ENCODE results near the gene ANKRD13A. TPM values are rescaled to one million over a fixed set of nuclear protein-coding genes. Genes with fewer than 3 reads are reported as not detected.
"Not testable (repeated sequence)": the region's sequence is repeated elsewhere in the genome, so short reads cannot be mapped to it uniquely, and the experiment has no call there.

The ANKRD13A gene
- total RNA-seq, 1 donor from 2014 or later, result 29.5 TPM

DNA sequence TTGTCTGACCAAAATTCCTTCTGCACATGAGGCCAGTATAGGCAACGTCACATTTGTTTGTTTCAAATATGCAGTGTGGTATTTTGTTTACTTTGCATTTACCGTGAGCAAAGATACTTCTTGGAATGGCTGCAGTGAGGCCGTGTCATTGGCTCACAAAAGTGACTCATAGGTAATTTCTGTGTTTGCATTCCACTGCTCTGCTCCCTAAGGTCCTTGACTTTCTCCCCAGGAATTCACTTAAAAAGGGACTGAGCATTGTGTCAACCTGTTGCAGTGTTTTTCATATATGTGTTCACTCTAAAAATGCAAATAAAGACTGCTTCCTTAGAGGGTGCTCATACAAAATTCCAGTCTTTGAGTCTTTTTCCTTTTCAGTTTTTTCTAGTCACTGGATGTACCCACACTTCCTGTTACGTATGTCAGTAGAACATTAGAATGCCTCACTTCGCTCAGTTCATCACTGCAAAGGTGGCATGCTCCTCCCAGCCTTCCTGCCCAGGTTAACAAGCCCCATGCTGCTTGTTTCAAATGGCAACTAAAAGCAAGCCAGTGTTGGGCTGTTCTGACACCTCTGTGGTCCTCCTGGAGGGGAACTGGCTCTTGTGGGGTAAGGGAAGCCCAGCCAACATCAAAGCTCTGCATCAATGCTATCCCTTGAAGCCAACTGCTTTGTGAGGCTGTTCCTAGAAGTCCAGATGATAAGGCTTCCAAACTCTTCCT lies 40.0 kb downstream of the ANKRD13A start:
- Mint-ChIP-seq H3K27ac (ENCODE audit: unreplicated experiment) (peak overlapping the region; percentile 5), H3K4me3 (no peak overlapping the region), H3K27me3 (ENCODE audit: low read depth) (no peaks in the 10 kb centered on the region)

DNA sequence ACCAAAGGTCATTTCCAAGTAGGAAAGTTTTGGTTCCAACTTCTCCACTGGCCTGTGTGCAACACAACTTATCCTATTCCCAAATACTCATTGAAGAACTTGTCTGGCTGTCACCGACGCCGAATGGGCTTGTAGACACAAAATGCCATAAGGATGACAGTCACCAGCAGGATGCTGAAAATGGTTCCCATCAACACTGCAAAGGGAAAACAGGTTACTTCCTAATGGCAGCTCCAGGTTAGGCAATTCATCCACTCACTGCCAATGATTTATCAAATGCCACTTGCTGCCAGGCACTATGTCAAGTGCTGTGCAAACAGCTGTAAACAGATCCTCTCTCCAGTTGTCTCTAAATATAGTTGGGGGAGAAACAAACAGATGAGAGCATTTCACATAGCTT lies 43.0 kb downstream of the ANKRD13A start:
- H3K4me3 Mint-ChIP-seq, result no peak overlapping the region
- no peaks in the 10 kb centered on the region for H3K36me3 Mint-ChIP-seq (ENCODE audit: low read depth)
- H3K27ac Mint-ChIP-seq (ENCODE audit: unreplicated experiment), result no peak overlapping the region
- TF ChIP-seq, protein P1, sequence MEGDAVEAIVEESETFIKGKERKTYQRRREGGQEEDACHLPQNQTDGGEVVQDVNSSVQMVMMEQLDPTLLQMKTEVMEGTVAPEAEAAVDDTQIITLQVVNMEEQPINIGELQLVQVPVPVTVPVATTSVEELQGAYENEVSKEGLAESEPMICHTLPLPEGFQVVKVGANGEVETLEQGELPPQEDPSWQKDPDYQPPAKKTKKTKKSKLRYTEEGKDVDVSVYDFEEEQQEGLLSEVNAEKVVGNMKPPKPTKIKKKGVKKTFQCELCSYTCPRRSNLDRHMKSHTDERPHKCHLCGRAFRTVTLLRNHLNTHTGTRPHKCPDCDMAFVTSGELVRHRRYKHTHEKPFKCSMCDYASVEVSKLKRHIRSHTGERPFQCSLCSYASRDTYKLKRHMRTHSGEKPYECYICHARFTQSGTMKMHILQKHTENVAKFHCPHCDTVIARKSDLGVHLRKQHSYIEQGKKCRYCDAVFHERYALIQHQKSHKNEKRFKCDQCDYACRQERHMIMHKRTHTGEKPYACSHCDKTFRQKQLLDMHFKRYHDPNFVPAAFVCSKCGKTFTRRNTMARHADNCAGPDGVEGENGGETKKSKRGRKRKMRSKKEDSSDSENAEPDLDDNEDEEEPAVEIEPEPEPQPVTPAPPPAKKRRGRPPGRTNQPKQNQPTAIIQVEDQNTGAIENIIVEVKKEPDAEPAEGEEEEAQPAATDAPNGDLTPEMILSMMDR (conservative IDR thresholded peaks at IDR 0.05), result no peak
- peaks cover 28% of the 10 kb centered on the region for H3K4me1 Mint-ChIP-seq
- no peak for DNase-seq (ENCODE audit: low read depth, low spot score)
- H3K9me3 Mint-ChIP-seq, result no peaks in the 10 kb centered on the region
- no peaks in the 10 kb centered on the region for H3K27me3 Mint-ChIP-seq (ENCODE audit: low read depth)

More for the DNA sequence above, 40.0 kb downstream of the ANKRD13A start:
- no peak for DNase-seq (ENCODE audit: low read depth, low spot score)
- H3K9me3 Mint-ChIP-seq, result no peaks in the 10 kb centered on the region
- peaks cover 10% of the 10 kb centered on the region for H3K36me3 Mint-ChIP-seq (ENCODE audit: low read depth)
- TF ChIP-seq, protein P1 (conservative IDR thresholded peaks at IDR 0.05), result no peak
- peaks cover 26% of the 10 kb centered on the region for H3K4me1 Mint-ChIP-seq

DNA sequence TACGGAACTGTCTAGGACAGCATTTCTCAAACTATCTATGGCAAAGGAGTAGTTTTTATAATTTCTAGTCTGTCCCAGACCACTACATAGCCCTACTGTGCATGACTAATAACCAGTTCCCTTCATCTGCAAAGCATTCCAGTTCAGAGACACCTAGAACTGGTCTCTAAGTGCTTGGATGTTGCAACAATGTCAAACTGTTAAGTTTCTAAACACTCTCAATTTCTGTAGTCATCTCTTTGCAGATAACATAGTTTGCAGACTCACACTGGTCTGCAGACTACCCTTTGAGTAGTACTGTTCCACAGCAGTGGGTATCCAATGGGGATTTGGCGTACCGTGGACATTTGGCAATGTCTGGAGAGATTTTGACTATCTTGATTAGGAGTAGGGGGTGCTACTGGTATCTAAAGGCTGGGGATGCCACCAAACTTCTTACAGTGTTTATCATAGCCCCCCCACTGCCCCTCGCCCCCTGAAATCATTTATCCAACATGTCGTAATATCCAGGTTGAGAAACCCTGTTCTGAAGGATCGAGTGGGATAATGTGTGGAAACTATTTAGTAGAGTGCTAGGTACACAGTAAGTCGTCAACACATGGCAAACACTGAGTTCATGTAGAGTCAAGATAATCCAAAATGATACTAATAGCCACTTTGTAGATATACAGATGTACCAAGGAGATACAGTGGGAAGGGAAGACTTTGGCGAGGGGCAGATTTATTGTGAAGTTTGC lies 47.4 kb downstream of the ANKRD13A start:
- Mint-ChIP-seq H3K27me3 (ENCODE audit: low read depth) (no peaks in the 10 kb centered on the region), H3K36me3 (ENCODE audit: low read depth) (no peaks in the 10 kb centered on the region), H3K4me1 (peaks cover 27% of the 10 kb centered on the region), H3K9me3 (no peaks in the 10 kb centered on the region), H3K27ac (ENCODE audit: unreplicated experiment) (no peak overlapping the region), H3K4me3 (peak overlapping the region; percentile 89)
- TF ChIP-seq, protein P1 (conservative IDR thresholded peaks at IDR 0.05), result no peak
- DNase-seq (ENCODE audit: low read depth, low spot score), result no peak

DNA sequence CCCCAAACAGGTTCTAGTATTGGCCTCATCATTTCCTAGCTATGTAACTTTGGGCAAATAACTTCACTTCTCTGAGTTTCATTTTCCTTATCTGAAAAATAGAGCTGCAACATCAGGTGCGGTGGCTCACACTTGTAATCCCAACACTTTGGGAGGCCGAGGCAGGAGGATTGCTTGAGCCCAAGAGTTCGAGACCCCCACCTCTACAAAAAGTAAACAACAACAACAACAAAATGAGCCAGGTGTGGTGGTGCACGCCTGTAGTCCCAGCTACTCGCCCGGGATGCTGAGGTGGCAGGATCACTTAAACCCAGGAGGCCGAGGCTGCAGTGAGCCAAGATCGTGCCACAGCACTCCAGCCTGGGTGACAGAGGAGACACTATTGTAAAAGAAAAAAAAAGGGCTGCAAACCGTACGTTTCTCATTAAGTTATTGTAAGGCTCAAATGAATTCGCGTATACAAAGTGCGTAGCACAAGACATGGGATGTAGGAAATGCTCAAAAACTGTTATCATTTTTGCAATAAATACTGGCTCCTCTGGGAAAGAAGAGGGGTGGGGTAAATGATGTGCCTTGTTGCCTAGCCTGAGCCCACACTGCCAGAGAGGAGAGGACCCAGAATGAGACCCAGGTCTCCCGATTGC lies 48.2 kb downstream of the ANKRD13A start:
- Mint-ChIP-seq H3K4me1 (peaks cover 27% of the 10 kb centered on the region), H3K27ac (ENCODE audit: unreplicated experiment) (no peak overlapping the region), H3K4me3 (peak overlapping the region; percentile 89), H3K9me3 (no peaks in the 10 kb centered on the region), H3K36me3 (ENCODE audit: low read depth) (no peaks in the 10 kb centered on the region), H3K27me3 (ENCODE audit: low read depth) (no peaks in the 10 kb centered on the region)
- DNase-seq (ENCODE audit: low read depth, low spot score), result no peak
- TF ChIP-seq, protein P1 (conservative IDR thresholded peaks at IDR 0.05), result no peak

DNA sequence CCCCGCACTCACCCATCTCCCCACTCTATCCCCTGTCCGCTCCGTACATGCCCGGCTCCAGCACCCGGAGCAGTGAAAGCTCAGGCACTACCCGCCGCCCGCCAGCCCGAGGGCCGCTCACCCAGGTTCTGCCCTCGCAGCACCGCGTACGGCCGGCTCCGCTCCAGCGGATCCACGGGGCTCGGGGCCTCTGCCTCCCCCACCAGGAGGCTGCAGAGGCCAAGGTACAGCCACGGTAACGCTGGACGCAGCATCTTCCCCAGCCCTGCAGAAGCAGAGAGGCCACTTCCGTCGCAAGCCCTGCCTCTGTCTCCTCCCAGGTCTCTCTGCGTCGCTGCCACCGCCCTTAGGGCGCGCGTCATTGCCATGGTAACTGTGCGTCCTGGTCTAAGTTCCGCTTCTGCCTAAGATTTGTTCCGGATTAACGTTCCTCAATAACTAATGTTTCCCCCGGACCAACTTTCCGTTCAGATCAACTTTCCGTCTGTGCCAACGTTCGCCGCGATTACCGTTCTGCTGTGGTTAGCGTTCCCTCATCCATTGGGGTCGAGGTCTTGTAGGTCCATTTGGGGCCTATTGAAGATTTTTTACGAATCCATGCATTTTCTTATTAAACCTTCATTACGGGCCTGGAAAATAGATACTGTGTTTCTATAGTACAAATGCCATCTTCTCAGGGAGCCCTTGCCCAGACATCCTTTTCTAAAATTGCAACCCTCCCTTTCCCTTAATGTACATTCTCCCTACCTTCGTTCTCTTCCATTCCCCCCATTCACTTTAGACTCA lies 49.2 kb downstream of the ANKRD13A start, which contains the start of gene C12orf76:
TSS of gene C12orf76 (minus strand) at position 281 of the 786 bp plus-strand sequence. CDS start at position 254, 27 bp downstream.
- TF ChIP-seq, protein P1 (conservative IDR thresholded peaks at IDR 0.05), result no peak
- H3K4me1 Mint-ChIP-seq, result peaks cover 21% of the 10 kb centered on the region
- peak within 1 kb of the TSS; percentile 89 for H3K4me3 Mint-ChIP-seq
- peak within 1 kb of the TSS; percentile 82 for H3K27ac Mint-ChIP-seq (ENCODE audit: unreplicated experiment)
- H3K9me3 Mint-ChIP-seq, result no peaks in the 10 kb centered on the region
- no peaks in the 10 kb centered on the region for H3K36me3 Mint-ChIP-seq (ENCODE audit: low read depth)
- H3K27me3 Mint-ChIP-seq (ENCODE audit: low read depth), result no peaks in the 10 kb centered on the region
- peak; percentile 68 for DNase-seq (ENCODE audit: low read depth, low spot score)

DNA sequence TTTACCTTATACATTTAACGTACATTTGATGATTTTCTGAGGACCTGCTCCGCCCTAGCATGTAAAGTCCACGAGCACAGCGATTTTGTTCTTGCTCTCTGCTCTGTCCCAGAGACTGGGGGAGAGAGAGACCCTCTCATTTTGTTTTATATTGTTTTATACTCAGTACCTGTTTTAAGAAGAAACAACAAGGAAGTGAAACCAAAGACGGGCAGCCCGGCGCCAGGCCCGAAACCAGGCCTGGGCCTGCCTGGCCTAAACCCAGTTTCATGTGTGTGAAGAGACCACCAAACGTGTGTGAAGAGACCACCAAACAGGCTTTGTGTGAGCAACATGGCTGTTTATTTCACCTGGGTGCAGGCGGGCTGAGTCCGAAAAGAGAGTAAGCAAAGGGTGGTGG lies 49.8 kb downstream of the ANKRD13A start:
- H3K9me3 Mint-ChIP-seq, result not testable (repeated sequence)

DNA sequence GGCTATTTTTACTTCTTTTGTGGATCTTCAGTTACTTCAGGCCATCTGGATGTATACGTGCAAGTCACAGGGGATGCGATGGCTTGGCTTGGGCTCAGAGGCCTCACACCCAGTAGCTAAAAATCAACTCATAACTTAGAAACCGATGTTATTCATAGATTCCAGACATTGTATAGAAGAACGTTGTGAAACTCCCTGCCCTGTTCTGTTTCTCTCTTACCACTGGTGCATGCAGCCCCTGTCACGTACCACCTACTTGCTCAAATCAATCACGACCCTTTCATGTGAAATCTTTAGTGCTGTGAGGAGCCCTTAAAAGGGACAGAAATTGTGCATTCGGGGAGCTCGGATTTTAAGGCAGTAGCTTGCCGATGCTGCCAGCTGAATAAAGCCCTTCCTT lies 50.4 kb downstream of the ANKRD13A start:
- Mint-ChIP-seq H3K4me3 (peak overlapping the region; percentile 89), H3K27ac (ENCODE audit: unreplicated experiment) (peak overlapping the region; percentile 44), H3K4me1 (peaks cover 21% of the 10 kb centered on the region)
- H3K27me3 Mint-ChIP-seq (ENCODE audit: low read depth); H3K9me3 Mint-ChIP-seq; H3K36me3 Mint-ChIP-seq (ENCODE audit: low read depth); DNase-seq (ENCODE audit: low read depth, low spot score): not testable (repeated sequence)

More for the DNA sequence above, 49.8 kb downstream of the ANKRD13A start:
- Mint-ChIP-seq H3K4me1 (peaks cover 21% of the 10 kb centered on the region), H3K4me3 (peak overlapping the region; percentile 89), H3K27ac (ENCODE audit: unreplicated experiment) (peak overlapping the region; percentile 44)
- not testable (repeated sequence) for H3K36me3 Mint-ChIP-seq (ENCODE audit: low read depth); H3K27me3 Mint-ChIP-seq (ENCODE audit: low read depth); DNase-seq (ENCODE audit: low read depth, low spot score)
